ES-I3 (cell line): Measurements from ENCODE around the gene NFAT5.
"Not testable (repeated sequence)": the region's sequence is repeated elsewhere in the genome, so short reads cannot be mapped to it uniquely, and the experiment has no call there.

Experiments used
- H3K36me3 ChIP-seq: 2 replicates; pipeline ENCODE4 v1.6.1; 2013; ENCODE audit warnings: mild to moderate bottlenecking, low read length, control low read depth, moderate library complexity; ENCODE audit not compliant: insufficient read depth
- H3K4me1 ChIP-seq: 2 replicates; pipeline ENCODE4 v1.6.1; 2013; ENCODE audit warnings: mild to moderate bottlenecking, control low read depth, low read length; ENCODE audit not compliant: insufficient read depth
- H3K9ac ChIP-seq: 2 replicates; pipeline ENCODE4 v1.6.1; 2013; ENCODE audit warnings: low read depth, mild to moderate bottlenecking, low read length, moderate library complexity
- H3K9me3 ChIP-seq: 2 replicates; pipeline ENCODE4 v1.6.1; 2013; ENCODE audit warnings: mild to moderate bottlenecking, low read length, moderate library complexity; ENCODE audit not compliant: control insufficient read depth, insufficient read depth

The NFAT5 gene

DNA sequence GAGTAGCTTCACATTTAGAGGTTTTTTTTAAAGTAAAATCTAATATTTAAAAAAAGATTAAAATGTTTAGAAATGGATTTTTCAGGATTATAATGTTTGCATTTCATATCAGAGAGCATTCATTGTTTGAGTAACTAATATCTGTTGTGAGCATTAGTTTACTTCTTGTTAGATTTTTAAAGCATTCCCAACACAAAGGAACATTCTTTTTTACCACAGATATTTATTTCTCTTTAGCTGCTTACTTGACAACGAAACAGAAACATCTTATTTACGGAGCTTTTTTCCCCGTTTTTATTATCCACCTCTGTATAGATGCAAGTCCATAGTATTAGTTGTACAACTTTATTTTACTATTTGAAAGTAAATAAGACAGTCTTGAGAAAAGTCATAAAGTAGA is 53.0 kb downstream of the NFAT5 start:
- H3K36me3 ChIP-seq: no peaks in the 10 kb centered on the region
- no peaks in the 10 kb centered on the region for H3K4me1 ChIP-seq
- H3K9ac ChIP-seq: no peak overlapping the region
- no peaks in the 10 kb centered on the region for H3K9me3 ChIP-seq

- no peaks in the 10 kb centered on the region for H3K4me1 ChIP-seq
- no peaks in the 10 kb centered on the region for H3K9me3 ChIP-seq
- H3K9ac ChIP-seq: no peak overlapping the region
- no peaks in the 10 kb centered on the region for H3K36me3 ChIP-seq
These were observed 53.7 kb downstream of the NFAT5 start for GRCh38 chr16:69619514-69619913.

- H3K4me1 ChIP-seq: no peaks in the 10 kb centered on the region
- no peaks in the 10 kb centered on the region for H3K36me3 ChIP-seq
- H3K9ac ChIP-seq: no peak overlapping the region
- H3K9me3 ChIP-seq: no peaks in the 10 kb centered on the region
These were observed 54.8 kb downstream of the NFAT5 start for GRCh38 chr16:69620573-69620972.

DNA sequence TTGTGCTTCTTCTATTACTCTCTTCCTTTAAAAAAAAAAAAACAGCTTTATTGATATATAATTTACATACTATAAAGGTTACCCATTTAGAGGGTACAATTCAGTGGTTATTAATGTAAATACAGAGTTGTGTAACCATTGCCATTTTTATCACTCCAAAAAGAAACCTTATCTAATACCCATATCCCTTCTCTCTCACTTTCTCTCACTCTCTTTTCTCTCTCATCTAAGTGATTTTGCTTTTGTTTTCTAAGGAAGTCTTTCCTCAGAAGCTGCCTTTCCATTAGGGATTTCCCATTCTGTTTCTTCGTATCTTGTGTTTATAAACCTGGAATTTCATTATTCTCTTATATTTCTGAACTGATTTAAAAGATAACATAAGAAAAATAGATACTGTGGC is 55.5 kb downstream of the NFAT5 start:
- no peaks in the 10 kb centered on the region for H3K4me1 ChIP-seq
- H3K9me3 ChIP-seq: no peaks in the 10 kb centered on the region
- H3K36me3 ChIP-seq: no peaks in the 10 kb centered on the region; the same call in 1 of the 2 replicates
- no peak overlapping the region for H3K9ac ChIP-seq

DNA sequence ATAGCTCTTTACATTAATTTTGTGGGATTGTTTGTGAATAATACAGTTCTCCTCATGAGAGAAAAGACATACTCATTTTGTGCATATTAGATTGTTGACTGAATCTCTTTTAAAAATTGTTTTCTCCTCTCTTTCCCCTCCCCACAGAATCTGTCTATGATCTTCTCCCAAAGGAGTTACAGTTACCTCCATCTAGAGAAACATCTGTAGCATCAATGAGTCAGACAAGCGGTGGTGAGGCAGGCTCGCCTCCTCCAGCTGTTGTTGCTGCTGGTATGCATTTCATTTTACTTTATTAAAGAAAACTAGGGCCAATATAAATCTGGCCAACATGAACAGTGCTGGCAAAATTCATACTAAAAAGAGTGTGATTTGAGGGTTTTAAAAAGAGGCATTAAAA is 60.5 kb downstream of the NFAT5 start:
- Histone ChIP-seq H3K9ac (no peak overlapping the region), H3K4me1 (no peaks in the 10 kb centered on the region), H3K36me3 (no peaks in the 10 kb centered on the region; the same call in 1 of the 2 replicates)

GRCh38 chr16:69632828-69633227 is 67.1 kb downstream of the NFAT5 start:
- Histone ChIP-seq H3K9me3 (peaks cover 18% of the 10 kb centered on the region; the same call in 1 of the 2 replicates), H3K4me1 (no peaks in the 10 kb centered on the region), H3K9ac (no peak overlapping the region), H3K36me3 (peaks cover 11% of the 10 kb centered on the region; the same call in 1 of the 2 replicates)

More for the DNA sequence above, 60.5 kb downstream of the NFAT5 start:
- H3K9me3 ChIP-seq: no peaks in the 10 kb centered on the region

GRCh38 chr16:69633375-69633774 is 67.6 kb downstream of the NFAT5 start:
- H3K4me1 ChIP-seq: no peaks in the 10 kb centered on the region
- H3K9me3 ChIP-seq: peaks cover 18% of the 10 kb centered on the region; the same call in 1 of the 2 replicates
- peaks cover 11% of the 10 kb centered on the region; the same call in 1 of the 2 replicates for H3K36me3 ChIP-seq
- no peak overlapping the region for H3K9ac ChIP-seq

GRCh38 chr16:69636563-69637146 is 70.9 kb downstream of the NFAT5 start:
- not testable (repeated sequence) for H3K4me1 ChIP-seq, H3K9ac ChIP-seq
- peaks cover 18% of the 10 kb centered on the region; the same call in 1 of the 2 replicates for H3K9me3 ChIP-seq
- H3K36me3 ChIP-seq: peaks cover 11% of the 10 kb centered on the region; the same call in 1 of the 2 replicates

DNA sequence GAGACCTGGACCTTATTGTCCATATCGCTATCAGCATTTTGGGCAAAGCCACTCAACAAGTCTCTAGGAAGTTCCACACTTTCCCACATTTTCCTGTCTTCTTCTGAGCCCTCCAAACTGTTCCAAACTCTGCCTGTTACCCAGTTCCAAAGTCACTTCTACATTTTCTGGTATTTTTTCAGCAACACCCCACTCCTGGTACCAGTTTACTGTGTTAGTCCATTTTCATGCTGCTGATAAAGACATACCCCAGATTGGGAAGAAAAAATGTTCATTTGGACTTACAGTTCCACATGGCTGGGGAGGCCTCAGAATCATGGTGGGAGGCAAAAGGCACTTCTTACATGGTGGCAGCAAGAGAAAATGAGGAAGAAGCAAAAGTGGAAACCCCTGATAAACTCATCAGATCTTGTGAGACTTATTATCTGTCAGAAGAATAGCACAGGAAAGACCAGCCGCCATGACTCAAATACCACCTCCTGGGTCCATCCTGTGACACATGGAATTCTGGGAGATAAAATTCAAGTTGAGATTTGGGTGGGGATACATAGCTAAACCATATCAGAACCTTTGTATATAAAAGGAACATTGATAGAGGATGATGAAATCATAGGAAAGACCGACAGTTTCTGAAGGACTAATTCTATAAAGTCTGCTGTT is 71.6 kb downstream of the NFAT5 start:
- not testable (repeated sequence) for H3K9ac ChIP-seq, H3K4me1 ChIP-seq
- peaks cover 18% of the 10 kb centered on the region; the same call in 1 of the 2 replicates for H3K9me3 ChIP-seq
- H3K36me3 ChIP-seq: peaks cover 11% of the 10 kb centered on the region; the same call in 1 of the 2 replicates

GRCh38 chr16:69643997-69644396 is 78.2 kb downstream of the NFAT5 start:
- H3K9me3 ChIP-seq, H3K36me3 ChIP-seq, H3K9ac ChIP-seq, H3K4me1 ChIP-seq: not testable (repeated sequence)

DNA sequence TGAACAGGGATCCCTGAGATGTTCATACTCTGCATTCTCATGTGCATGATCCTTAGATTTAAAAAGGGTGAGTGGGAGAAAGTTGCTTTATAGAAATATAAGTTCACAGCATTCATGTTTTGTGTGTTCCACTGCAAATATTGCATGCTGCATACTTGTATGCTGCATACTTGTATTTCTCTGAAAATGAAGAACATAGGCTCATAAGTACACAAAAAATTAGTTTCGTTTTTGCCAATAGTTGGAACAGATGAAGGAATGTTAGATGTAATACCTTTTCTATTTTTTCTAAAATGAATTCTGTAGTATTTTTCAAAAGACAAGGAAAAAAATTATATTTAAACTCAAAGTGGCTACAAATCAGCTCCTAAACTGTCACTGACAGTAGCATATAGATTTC is 79.0 kb downstream of the NFAT5 start:
- 0 out of 2 replicates have a peak, but pooled peaks cover 7% of the 10 kb centered on the region for H3K36me3 ChIP-seq
- H3K9me3 ChIP-seq: no peaks in the 10 kb centered on the region
- H3K9ac ChIP-seq: no peak overlapping the region
- no peaks in the 10 kb centered on the region for H3K4me1 ChIP-seq

GRCh38 chr16:69647020-69647419 is 81.3 kb downstream of the NFAT5 start:
- Histone ChIP-seq H3K9me3 (no peaks in the 10 kb centered on the region), H3K4me1 (no peaks in the 10 kb centered on the region), H3K9ac (no peak overlapping the region), H3K36me3 (peaks cover 10% of the 10 kb centered on the region; the same call in 1 of the 2 replicates)

DNA sequence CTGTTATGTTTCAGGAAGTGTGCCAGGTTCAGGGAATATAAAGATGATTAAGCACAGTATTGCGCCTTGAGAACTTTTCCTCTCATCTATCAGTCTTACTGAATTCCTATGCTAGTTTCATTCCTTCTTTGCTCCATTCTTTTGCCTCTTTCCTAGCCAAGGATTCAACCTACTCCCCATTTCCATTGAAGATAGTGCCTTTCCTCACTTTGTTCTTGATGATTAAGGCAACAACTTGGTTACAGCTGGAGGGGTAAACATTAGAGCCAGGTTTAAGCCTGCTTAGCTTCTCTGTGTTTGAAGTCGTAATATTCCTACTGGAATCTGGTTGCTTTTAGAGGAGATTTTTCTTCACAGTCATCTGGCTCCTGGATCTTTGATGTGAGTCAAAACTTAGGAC is 85.5 kb downstream of the NFAT5 start:
- H3K36me3 ChIP-seq: peaks cover 21% of the 10 kb centered on the region

DNA sequence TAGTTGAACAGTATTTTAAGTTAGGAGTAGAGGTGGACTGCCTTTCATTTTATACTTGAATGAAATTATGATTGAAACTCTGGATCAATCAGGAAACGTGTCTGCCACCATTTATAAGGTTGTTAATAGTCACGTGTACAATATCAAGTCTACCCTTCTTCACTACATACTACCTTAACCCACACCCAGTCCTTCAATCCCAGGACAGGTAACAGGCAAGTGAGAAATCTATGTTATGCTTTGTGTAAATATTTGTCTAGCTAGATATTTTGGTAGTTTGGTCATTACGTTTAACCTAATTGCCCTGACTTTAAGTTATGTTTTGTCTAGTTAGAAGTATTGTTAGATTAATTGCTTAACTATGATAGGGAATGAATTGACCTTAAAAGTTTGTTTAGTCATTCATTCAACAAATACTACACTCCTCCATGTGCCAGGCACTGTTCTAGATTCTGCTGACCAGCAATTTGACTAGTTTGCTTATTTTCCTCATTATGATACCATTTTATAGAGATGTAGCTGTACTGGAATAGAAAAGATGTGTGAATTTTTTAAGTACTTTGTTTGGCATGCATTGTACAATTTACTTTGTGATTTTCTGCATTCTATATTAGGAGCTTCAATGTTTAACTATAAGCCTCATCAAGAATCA is 88.6 kb downstream of the NFAT5 start:
- H3K4me1 ChIP-seq: no peaks in the 10 kb centered on the region
- peaks cover 19% of the 10 kb centered on the region for H3K36me3 ChIP-seq
- no peak overlapping the region for H3K9ac ChIP-seq
- no peaks in the 10 kb centered on the region for H3K9me3 ChIP-seq

More for the DNA sequence above, 85.5 kb downstream of the NFAT5 start:
- Histone ChIP-seq H3K4me1 (no peaks in the 10 kb centered on the region), H3K9ac (no peak overlapping the region), H3K9me3 (no peaks in the 10 kb centered on the region)

GRCh38 chr16:69660166-69660565 is 94.4 kb downstream of the NFAT5 start:
- Histone ChIP-seq H3K9ac (no peak overlapping the region), H3K36me3 (peaks cover 12% of the 10 kb centered on the region), H3K9me3 (no peaks in the 10 kb centered on the region), H3K4me1 (no peaks in the 10 kb centered on the region)
